Coronary artery (tissue), 2 donors: ENCODE measurements around the gene FERD3L.
A peak's percentile ranks its signal among the peaks of the same experiment; 100 is the strongest.
"Not testable (repeated sequence)": the region's sequence is repeated elsewhere in the genome, so short reads cannot be mapped to it uniquely, and the experiment has no call there.

Source experiments
- DNase-seq: peaks from one replicate; pipeline ENCODE4 v3.0.0-alpha.2; 2017; ENCODE audit warnings: low spot score
- H3K27ac ChIP-seq, 2 donors: fragments of 200-600 bp; sonication (generic); one replicate each; pipeline ENCODE4 v1.5.1; 2016 to 2019
- H3K4me3 ChIP-seq: fragments of 200-600 bp; sonication (generic); 2 replicates; pipeline ENCODE4 v1.5.1; 2016; ENCODE audit warnings: mild to moderate bottlenecking, moderate library complexity
- CTCF ChIP-seq: fragments of 200-600 bp; sonication (generic); IDR thresholded peaks from one replicate; pipeline ENCODE4 v1.5.1; 2019; ENCODE audit warnings: antibody characterized with exemption

The FERD3L gene

GRCh38 chr7:19144661-19145433 lies at the start of gene FERD3L:
TSS of gene FERD3L (minus strand) at chr7:19145421. CDS start at chr7:19145362, 59 bp downstream.
- no peak within 1 kb of the TSS for H3K27ac ChIP-seq
- H3K4me3 ChIP-seq, result peak within 1 kb of the TSS; percentile 63
- no peak for TF ChIP-seq CTCF
- DNase-seq, result peak; percentile 62

- H3K4me3 ChIP-seq, H3K27ac ChIP-seq, DNase-seq: not testable (repeated sequence)
Observed at GRCh38 chr7:19194417-19194816, 49.2 kb upstream of the FERD3L start.

- Histone ChIP-seq H3K27ac (no peak overlapping the region), H3K4me3 (no peak overlapping the region)
- TF ChIP-seq CTCF, result no peak
- DNase-seq, result no peak
Observed at GRCh38 chr7:19181634-19182033, 36.4 kb upstream of the FERD3L start.

GRCh38 chr7:19178595-19178994 lies 33.4 kb upstream of the FERD3L start:
- Histone ChIP-seq H3K4me3 (no peak overlapping the region), H3K27ac (no peak overlapping the region)
- DNase-seq, result no peak
- no peak for TF ChIP-seq CTCF

- H3K27ac ChIP-seq, result no peak overlapping the region
- H3K4me3 ChIP-seq, result no peak overlapping the region
- TF ChIP-seq CTCF, result no peak
- DNase-seq, result no peak
Observed at GRCh38 chr7:19177269-19177668, 32.0 kb upstream of the FERD3L start.

GRCh38 chr7:19175241-19175640 lies 30.0 kb upstream of the FERD3L start:
- no peak for DNase-seq

GRCh38 chr7:19161671-19162070 lies 16.4 kb upstream of the FERD3L start:
- H3K4me3 ChIP-seq, result no peak overlapping the region
- no peak overlapping the region for H3K27ac ChIP-seq
- no peak for DNase-seq
- no peak for TF ChIP-seq CTCF

More at GRCh38 chr7:19175241-19175640, 30.0 kb upstream of the FERD3L start:
- no peak overlapping the region for H3K27ac ChIP-seq
- no peak overlapping the region for H3K4me3 ChIP-seq
- no peak for TF ChIP-seq CTCF
